ENCODE data around the gene B3GLCT.

B3GLCT gene

GRCh38 chr13:31356991-31357390, 157.2 kb downstream of the B3GLCT start:
- DNase-seq = no peak

DNA sequence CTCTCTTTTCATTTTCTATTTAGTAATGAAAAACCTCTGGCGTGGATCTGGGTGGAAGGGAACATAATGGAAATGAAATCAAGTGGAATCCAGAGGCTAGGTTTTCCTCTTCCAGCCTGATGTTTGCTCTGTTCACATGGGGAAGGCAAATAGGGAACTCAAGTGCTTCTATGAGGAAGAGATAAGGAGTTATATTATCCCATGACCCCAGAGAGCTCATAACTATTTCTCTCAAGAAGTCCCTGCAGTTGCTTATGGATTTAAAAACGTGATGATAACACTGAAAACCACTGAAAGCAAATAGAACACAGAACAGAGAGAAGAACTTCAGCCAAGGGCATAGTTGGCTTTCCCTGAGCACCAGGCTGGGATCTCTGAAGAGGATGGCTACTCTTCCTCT, 157.8 kb downstream of the B3GLCT start:
- DNase-seq = no peak

DNA sequence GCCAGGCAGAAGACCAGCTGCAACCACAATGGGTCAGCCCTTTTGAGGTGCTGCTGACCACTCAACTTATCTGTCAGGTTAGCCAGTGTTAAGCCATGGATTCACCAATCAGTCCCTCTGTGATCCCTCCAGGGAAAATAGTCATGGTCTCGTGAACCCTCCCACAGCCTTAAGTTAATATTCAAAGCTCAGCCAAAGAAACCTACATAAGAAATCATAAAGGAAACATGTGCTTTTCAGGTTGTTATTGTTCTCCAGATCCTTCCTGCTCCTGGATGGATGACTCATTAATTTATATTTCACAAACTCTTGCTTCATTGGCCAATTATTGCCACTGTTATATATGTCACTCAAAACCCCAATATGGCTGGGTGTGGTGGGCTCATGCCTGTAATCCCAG, 161.9 kb downstream of the B3GLCT start:
- no peak for DNase-seq

GRCh38 chr13:31365630-31366029, 165.9 kb downstream of the B3GLCT start:
- DNase-seq = no peak

- DNase-seq = no peak
Measured at GRCh38 chr13:31367410-31367809, 167.6 kb downstream of the B3GLCT start.

DNA sequence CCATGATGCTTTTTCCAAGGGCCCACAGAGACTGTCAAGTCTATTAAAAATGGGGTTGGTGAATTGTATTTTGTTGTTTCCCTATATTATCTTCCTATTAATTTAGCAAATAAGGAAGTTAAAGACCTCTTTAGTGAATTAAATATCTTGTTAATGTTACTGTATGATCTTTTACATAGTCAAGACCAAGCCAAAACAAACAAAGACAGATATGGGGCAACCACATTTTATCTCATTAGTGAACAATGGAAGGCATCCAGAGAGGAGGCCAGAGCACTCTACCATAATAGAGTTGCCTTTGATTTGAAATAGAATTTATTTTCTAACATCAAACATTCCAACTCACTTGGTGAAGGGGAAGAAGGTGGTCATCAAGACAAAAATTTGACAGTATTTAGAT, 169.4 kb downstream of the B3GLCT start:
- DNase-seq = no peak

DNA sequence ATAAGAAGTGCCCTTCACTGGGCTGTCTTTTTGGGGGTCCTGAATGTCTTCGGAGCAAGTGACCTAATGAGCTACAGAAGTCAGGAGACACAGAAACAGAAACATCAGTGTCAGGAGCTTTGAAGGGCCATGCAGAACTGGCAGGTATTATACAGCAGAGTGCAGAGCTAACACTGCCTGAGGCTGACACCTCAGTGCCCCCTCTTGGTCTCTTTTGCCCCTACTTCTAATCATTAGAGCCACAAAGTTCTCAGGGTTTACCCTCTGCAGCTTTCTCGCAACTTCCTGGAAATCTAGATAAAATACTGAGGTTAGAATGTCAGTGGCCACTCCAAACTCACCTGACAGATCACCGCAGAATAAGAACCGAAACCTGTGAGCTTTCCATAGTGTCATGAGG, 172.7 kb downstream of the B3GLCT start:
- DNase-seq = no peak

DNA sequence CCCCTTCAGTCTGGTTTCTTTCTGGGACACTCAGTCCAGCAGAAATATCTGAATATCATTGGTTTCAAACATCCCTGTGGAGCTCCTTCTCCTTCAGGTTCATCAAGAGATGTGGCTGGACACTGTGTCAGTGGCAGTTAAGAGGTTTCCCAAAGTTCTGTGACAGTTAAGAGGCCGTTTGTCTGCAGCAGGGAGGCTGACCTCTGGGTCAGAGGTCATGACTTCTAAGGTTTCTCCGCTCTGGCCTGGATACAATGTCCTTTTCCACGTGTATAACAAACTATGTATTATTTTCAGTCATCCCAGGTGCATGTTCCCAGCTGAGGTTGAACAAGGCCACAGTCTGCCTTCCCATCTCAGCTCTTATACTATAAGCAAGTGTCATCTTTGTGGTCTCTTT, 174.9 kb downstream of the B3GLCT start:
- DNase-seq = no peak

DNA sequence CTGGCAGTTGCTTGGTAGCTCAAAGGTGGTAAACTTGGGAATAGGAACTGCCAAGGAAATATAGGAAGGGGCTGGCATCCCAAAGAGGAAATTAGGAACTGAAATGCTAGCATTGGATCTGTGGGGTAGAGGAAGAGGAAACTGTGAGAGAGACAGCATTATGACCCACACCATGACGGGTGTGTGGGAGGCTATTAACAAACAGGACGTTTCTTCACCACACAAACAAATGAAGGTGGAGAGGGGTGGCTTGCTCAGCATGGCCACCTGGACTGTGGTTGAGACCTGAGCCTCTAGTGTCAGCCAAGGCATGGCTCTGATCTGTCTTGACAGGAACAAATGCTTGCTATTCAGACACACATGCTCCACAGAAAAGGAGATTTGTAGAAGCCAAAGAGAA, 178.2 kb downstream of the B3GLCT start:
- DNase-seq = no peak

GRCh38 chr13:31380715-31381114, 180.9 kb downstream of the B3GLCT start:
- DNase-seq = no peak
